Cardiac muscle cell (in vitro differentiated cells and primary cell): ENCODE measurements around the gene SIGLEC6. TPM values are rescaled to one million over a fixed set of nuclear protein-coding genes. Genes with fewer than 3 reads are reported as not detected.
"Not testable (repeated sequence)": the region's sequence is repeated elsewhere in the genome, so short reads cannot be mapped to it uniquely, and the experiment has no call there.

Source experiments
- DNase-seq, 2 donors: peaks; one replicate each; pipeline versions ENCODE4 v3.0.0 to v3.0.0-alpha.2; 2010 to 2017; ENCODE audit warnings: low read depth in 1 of 2, low spot score in 1 of 2
- H3K27ac ChIP-seq: fragments of 200-600 bp; sonication (generic); 2 replicates; pipeline ENCODE4 v1.5.1; 2016
- H3K27me3 ChIP-seq: fragments of 200-600 bp; sonication (generic); 2 replicates; pipeline ENCODE4 v1.6.0; 2016; ENCODE audit warnings: control low read depth
- H3K36me3 ChIP-seq: fragments of 200-600 bp; sonication (generic); 2 replicates; pipeline ENCODE4 v1.5.1; 2016; ENCODE audit warnings: control low read depth
- H3K4me1 ChIP-seq: fragments of 200-600 bp; sonication (generic); 2 replicates; pipeline ENCODE4 v1.8.1; 2017; ENCODE audit warnings: low read depth, mild to moderate bottlenecking, mixed run types
- H3K4me3 ChIP-seq: fragments of 200-600 bp; sonication (generic); 2 replicates; pipeline ENCODE4 v1.5.1; 2016; ENCODE audit warnings: mild to moderate bottlenecking
- H3K9me3 ChIP-seq: fragments of 200-600 bp; sonication (generic); 2 replicates; pipeline ENCODE4 v1.5.1; 2017; ENCODE audit warnings: low read depth, mild to moderate bottlenecking, control low read depth
- polyA plus RNA-seq: library from polyadenylated mRNA; unstranded; fragments of >200 nt; fragmentation: Nextera tagmentation; extraction: Ambion mirVana; gene quantifications from 2 replicates; pipeline ENCODE4 v1.2.1, GENCODE V29; 2016
- total RNA-seq: library from RNA; depleted of rRNA; stranded (reverse); fragments of >200 nt; gene quantifications from 2 replicates; pipeline ENCODE4 v1.2.3, GENCODE V29; 2016
- TF ChIP-seq, protein P1 (sequence below): IDR thresholded peaks from 2 replicates; pipeline ENCODE4 v1.5.1; 2012; ENCODE audit warnings: low read depth, mild to moderate bottlenecking, low read length

SIGLEC6 gene
- total and polyA plus RNA-seq, 2 experiments from 2014 or later, result not detected

- H3K9me3 ChIP-seq, result no peaks in the 10 kb centered on the region
- no peaks in the 10 kb centered on the region for H3K36me3 ChIP-seq
- no peaks in the 10 kb centered on the region for H3K27me3 ChIP-seq
- TF ChIP-seq, protein P1, sequence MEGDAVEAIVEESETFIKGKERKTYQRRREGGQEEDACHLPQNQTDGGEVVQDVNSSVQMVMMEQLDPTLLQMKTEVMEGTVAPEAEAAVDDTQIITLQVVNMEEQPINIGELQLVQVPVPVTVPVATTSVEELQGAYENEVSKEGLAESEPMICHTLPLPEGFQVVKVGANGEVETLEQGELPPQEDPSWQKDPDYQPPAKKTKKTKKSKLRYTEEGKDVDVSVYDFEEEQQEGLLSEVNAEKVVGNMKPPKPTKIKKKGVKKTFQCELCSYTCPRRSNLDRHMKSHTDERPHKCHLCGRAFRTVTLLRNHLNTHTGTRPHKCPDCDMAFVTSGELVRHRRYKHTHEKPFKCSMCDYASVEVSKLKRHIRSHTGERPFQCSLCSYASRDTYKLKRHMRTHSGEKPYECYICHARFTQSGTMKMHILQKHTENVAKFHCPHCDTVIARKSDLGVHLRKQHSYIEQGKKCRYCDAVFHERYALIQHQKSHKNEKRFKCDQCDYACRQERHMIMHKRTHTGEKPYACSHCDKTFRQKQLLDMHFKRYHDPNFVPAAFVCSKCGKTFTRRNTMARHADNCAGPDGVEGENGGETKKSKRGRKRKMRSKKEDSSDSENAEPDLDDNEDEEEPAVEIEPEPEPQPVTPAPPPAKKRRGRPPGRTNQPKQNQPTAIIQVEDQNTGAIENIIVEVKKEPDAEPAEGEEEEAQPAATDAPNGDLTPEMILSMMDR, result no peak
- H3K4me1 ChIP-seq, result no peaks in the 10 kb centered on the region
- H3K4me3 ChIP-seq, result no peak within 1 kb of the TSS
- no peak for DNase-seq
- no peak within 1 kb of the TSS for H3K27ac ChIP-seq
Measured at GRCh38 chr19:51501594-51502263, 29.7 kb downstream of the SIGLEC6 start, which contains the start of gene SIGLEC12. Gene SIGLEC12, minus strand, starts transcription at chr19:51501800. Its CDS starts 67 bp downstream, at chr19:51501733.

DNA sequence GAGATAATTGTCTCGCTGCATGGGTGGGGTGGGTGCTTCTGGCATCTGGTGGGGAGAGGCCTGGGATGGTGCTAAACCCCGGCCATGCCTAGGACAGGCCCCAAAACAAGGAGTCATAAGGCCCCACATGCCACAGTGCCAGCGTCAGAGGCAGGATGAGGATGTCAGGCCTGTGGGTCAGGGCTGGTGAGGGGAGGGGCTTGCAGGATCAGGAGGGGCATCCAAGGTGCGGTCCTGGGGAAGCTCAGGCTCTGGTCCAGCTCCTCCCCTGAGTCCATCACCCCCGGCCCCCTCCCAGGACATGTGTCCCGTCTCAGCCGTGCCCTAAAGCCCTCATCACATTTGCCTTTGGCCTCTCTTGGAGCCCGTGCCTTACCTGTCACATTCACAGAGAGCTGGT is 30.5 kb downstream of the SIGLEC6 start:
- not testable (repeated sequence) for DNase-seq, H3K4me1 ChIP-seq, H3K36me3 ChIP-seq

DNA sequence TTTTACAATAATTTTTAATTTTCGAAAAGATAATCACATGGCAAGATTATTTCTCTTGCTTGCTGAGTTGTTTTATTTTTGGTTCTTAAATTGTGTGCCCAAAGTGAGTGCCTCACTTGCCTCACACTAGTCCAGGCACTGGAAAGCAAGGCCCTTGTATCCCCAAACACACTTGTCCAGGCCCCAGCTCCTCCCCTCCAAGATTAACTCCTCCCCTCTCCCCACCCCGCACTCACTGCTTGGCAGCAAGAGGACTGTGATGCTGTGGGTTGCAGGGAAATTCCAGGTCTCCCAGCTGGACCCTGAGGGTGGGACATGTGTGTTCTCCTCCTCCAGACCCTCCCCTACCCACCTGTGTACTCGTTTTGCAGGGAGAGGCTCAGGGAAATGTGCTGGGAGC is 33.8 kb downstream of the SIGLEC6 start:
- TF ChIP-seq, protein P1, result no peak
- Histone ChIP-seq H3K27ac (no peak overlapping the region), H3K4me3 (no peak overlapping the region), H3K4me1 (no peaks in the 10 kb centered on the region), H3K27me3 (no peaks in the 10 kb centered on the region), H3K9me3 (no peaks in the 10 kb centered on the region), H3K36me3 (no peaks in the 10 kb centered on the region)
- no peak for DNase-seq

More for the DNA sequence above, 30.5 kb downstream of the SIGLEC6 start:
- H3K9me3 ChIP-seq, H3K4me3 ChIP-seq, H3K27ac ChIP-seq, H3K27me3 ChIP-seq: not testable (repeated sequence)

DNA sequence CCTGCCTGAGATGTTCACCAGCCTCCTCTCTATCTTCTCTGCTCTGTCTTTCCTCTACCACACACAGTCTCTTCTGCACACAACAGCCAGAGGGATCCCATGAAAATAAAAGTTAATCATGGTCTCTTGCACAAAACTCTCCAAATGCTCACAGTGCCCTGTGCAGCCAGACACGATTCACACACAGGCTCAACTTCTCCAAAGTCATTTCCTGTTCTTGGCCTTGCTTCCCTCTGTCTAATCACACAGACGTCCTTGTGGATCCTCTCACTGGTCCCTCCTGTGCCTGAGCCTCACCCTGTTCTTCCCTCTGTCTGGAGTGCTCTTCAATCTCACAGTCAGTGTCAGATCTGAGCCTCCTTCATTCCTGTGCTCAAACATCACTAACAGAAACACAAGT is 37.7 kb downstream of the SIGLEC6 start:
- H3K27me3 ChIP-seq, result no peaks in the 10 kb centered on the region

DNA sequence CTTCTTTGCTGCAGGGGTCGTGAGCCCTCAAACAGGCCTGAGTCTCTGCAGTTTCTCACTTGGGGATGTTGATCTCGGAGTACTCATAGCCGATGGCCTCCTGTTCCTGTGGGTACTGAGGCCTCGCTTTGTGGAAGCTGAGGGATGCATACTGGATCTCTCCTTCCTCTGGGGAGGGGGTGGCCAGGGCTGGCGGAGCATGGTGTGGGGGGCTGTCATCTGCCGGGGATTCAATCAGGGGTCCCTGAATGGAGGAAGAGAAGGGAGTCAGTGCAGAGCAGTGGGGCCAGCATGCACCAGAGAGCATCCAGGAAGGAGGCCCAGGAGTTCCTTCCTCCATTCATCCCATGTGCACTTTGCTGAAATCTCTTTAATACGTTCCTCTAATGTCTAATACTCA is 39.9 kb downstream of the SIGLEC6 start:
- no peak overlapping the region for H3K4me3 ChIP-seq
- DNase-seq, result no peak
- TF ChIP-seq, protein P1, result no peak
- H3K36me3 ChIP-seq, result no peaks in the 10 kb centered on the region
- H3K9me3 ChIP-seq, result peaks cover 3% of the 10 kb centered on the region
- no peaks in the 10 kb centered on the region for H3K27me3 ChIP-seq
- no peak overlapping the region for H3K27ac ChIP-seq
- H3K4me1 ChIP-seq, result no peaks in the 10 kb centered on the region

More for the DNA sequence above, 37.7 kb downstream of the SIGLEC6 start:
- Histone ChIP-seq H3K4me1 (no peaks in the 10 kb centered on the region), H3K27ac (no peak overlapping the region), H3K9me3 (no peaks in the 10 kb centered on the region), H3K4me3 (no peak overlapping the region), H3K36me3 (no peaks in the 10 kb centered on the region)
- TF ChIP-seq, protein P1, result no peak
- no peak for DNase-seq

GRCh38 chr19:51490676-51491075 is 40.8 kb downstream of the SIGLEC6 start:
- H3K9me3 ChIP-seq, result peaks cover 3% of the 10 kb centered on the region
- no peak for DNase-seq

More at GRCh38 chr19:51490676-51491075, 40.8 kb downstream of the SIGLEC6 start:
- no peak overlapping the region for H3K27ac ChIP-seq
- no peaks in the 10 kb centered on the region for H3K27me3 ChIP-seq
- no peaks in the 10 kb centered on the region for H3K36me3 ChIP-seq
- no peak overlapping the region for H3K4me3 ChIP-seq
- TF ChIP-seq, protein P1, result no peak
- no peaks in the 10 kb centered on the region for H3K4me1 ChIP-seq
